ENCODE measurements around the gene SPTB.

DNA sequence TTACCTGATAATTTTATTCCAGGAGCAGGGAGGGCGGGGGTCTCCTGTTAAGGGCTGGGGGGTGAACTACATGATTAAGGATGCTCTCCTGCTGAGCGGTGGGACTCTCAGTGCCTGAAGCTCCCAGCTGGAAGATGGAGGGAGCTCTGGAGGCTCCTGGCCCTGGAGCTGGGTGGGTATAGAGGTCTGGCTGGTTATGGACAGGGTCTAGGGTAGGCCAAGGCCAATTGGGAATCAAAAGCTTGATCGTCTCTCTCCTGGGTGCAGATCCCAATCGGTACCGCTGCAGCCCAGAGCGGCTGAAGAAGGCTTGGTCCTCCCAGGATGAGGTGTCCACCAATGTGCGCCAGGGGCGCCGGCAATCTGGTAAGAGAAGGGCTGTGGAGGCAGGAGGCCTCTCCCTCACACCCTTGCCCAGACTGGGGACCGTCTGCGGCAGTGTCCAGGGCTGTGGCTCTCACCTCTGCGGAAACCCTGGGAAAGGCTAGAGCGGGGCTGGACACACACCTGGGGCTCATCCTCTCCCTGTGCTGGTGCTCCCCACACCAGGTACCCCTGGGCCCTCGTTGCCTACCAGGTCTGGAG, 147.1 kb downstream of the SPTB start:
- no peak for TF ChIP-seq TAF1 (IDR thresholded peaks at IDR 0.05; ENCODE audit: low read depth, low read length)
- TF ChIP-seq POLR2AphosphoS5 (IDR thresholded peaks at IDR 0.05; ENCODE audit: low read depth, low read length): no peak
- no peak for TF ChIP-seq POLR2A (IDR thresholded peaks at IDR 0.05; ENCODE audit: low read depth, low read length)
- TF ChIP-seq POU2F2 (IDR thresholded peaks at IDR 0.05; ENCODE audit: low read depth, low read length): no peak
- TF ChIP-seq SPI1 (IDR thresholded peaks at IDR 0.05; ENCODE audit: low read depth, low read length): no peak
- no peak for TF ChIP-seq PAX5 (IDR thresholded peaks at IDR 0.05; ENCODE audit: insufficient read depth, low read length, severe bottlenecking)
